ENCODE results near the gene PCYOX1L.

DNA sequence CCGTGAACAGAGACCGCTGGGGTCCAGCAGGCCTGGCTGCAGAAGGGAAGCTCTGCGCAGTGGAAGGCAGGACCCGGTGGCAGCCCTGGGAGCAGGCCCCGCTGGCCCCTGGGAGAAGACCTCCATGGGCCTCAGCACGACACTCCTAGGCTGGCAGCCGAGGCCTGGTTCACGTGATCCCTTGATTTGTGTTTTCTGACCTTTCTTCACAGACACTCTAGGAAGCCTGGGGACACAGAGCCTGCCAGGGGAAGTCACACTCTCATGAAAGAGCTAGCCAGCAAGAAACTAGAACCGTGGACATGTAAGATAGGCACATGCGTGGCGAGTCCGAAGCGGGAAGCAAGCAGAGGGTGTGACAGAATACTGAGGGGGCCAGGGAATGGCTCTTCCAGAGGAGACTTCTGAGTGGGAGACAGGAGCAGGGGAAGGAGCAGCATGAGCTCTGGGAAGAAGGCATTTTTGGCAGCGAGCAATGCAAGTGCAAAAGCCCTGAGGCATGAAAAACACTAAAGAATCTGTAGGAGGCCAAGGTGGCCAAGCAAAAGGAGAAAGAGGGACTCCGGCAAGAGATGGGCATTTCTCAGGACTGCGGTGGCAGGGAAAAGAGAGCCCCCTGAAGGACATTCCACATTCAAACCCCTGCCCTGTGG lies 47.8 kb downstream of the PCYOX1L start:
- no peak for TF ChIP-seq CEBPB (tag; IDR thresholded peaks at IDR 0.05)
- TF ChIP-seq ZNF717 (CRISPR knock-in tag; IDR thresholded peaks at IDR 0.05): no peak
- TF ChIP-seq, protein P1, sequence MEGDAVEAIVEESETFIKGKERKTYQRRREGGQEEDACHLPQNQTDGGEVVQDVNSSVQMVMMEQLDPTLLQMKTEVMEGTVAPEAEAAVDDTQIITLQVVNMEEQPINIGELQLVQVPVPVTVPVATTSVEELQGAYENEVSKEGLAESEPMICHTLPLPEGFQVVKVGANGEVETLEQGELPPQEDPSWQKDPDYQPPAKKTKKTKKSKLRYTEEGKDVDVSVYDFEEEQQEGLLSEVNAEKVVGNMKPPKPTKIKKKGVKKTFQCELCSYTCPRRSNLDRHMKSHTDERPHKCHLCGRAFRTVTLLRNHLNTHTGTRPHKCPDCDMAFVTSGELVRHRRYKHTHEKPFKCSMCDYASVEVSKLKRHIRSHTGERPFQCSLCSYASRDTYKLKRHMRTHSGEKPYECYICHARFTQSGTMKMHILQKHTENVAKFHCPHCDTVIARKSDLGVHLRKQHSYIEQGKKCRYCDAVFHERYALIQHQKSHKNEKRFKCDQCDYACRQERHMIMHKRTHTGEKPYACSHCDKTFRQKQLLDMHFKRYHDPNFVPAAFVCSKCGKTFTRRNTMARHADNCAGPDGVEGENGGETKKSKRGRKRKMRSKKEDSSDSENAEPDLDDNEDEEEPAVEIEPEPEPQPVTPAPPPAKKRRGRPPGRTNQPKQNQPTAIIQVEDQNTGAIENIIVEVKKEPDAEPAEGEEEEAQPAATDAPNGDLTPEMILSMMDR (IDR thresholded peaks at IDR 0.05 in 2 of 3, conservative IDR thresholded peaks at IDR 0.05 in 1 of 3; ENCODE audit: insufficient read depth in 2 of 3, low read depth in 1 of 3, low read length in 3 of 3): no peak
- TF ChIP-seq ILF3 (IDR thresholded peaks at IDR 0.05; ENCODE audit: borderline replicate concordance): no peak
- TF ChIP-seq EP300 (IDR thresholded peaks at IDR 0.05; ENCODE audit: low read length): no peak
- no peak for TF ChIP-seq DNMT1 (IDR thresholded peaks at IDR 0.05)
- TF ChIP-seq, protein P2, sequence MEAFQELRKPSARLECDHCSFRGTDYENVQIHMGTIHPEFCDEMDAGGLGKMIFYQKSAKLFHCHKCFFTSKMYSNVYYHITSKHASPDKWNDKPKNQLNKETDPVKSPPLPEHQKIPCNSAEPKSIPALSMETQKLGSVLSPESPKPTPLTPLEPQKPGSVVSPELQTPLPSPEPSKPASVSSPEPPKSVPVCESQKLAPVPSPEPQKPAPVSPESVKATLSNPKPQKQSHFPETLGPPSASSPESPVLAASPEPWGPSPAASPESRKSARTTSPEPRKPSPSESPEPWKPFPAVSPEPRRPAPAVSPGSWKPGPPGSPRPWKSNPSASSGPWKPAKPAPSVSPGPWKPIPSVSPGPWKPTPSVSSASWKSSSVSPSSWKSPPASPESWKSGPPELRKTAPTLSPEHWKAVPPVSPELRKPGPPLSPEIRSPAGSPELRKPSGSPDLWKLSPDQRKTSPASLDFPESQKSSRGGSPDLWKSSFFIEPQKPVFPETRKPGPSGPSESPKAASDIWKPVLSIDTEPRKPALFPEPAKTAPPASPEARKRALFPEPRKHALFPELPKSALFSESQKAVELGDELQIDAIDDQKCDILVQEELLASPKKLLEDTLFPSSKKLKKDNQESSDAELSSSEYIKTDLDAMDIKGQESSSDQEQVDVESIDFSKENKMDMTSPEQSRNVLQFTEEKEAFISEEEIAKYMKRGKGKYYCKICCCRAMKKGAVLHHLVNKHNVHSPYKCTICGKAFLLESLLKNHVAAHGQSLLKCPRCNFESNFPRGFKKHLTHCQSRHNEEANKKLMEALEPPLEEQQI (IDR thresholded peaks at IDR 0.05): no peak
- TF ChIP-seq, protein P3, sequence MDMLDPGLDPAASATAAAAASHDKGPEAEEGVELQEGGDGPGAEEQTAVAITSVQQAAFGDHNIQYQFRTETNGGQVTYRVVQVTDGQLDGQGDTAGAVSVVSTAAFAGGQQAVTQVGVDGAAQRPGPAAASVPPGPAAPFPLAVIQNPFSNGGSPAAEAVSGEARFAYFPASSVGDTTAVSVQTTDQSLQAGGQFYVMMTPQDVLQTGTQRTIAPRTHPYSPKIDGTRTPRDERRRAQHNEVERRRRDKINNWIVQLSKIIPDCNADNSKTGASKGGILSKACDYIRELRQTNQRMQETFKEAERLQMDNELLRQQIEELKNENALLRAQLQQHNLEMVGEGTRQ (CRISPR knock-in tag; IDR thresholded peaks at IDR 0.05): no peak
- TF ChIP-seq, protein P4, sequence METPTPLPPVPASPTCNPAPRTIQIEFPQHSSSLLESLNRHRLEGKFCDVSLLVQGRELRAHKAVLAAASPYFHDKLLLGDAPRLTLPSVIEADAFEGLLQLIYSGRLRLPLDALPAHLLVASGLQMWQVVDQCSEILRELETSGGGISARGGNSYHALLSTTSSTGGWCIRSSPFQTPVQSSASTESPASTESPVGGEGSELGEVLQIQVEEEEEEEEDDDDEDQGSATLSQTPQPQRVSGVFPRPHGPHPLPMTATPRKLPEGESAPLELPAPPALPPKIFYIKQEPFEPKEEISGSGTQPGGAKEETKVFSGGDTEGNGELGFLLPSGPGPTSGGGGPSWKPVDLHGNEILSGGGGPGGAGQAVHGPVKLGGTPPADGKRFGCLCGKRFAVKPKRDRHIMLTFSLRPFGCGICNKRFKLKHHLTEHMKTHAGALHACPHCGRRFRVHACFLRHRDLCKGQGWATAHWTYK (CRISPR knock-in tag; IDR thresholded peaks at IDR 0.05): no peak
- TF ChIP-seq ZNF133 (CRISPR knock-in tag; IDR thresholded peaks at IDR 0.05): no peak
- no peak for TF ChIP-seq GATAD2A (IDR thresholded peaks at IDR 0.05)
- TF ChIP-seq, protein P5, sequence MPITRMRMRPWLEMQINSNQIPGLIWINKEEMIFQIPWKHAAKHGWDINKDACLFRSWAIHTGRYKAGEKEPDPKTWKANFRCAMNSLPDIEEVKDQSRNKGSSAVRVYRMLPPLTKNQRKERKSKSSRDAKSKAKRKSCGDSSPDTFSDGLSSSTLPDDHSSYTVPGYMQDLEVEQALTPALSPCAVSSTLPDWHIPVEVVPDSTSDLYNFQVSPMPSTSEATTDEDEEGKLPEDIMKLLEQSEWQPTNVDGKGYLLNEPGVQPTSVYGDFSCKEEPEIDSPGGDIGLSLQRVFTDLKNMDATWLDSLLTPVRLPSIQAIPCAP (CRISPR knock-in tag; IDR thresholded peaks at IDR 0.05; ENCODE audit: borderline replicate concordance): no peak

All from K562 (cell line).